NCI-H82 treated with DMSO at 0.1 percent for 48 hours (cell line): ENCODE results near the gene LHFPL6.

Experiments
- DNase-seq: peaks from one replicate; lab custom pipeline; 2025; ENCODE audit not compliant: unreplicated experiment; lab: John Stamatoyannopoulos, UW

The LHFPL6 gene

GRCh38 chr13:39596176-39596575, 6.8 kb downstream of the LHFPL6 start:
- no peak for DNase-seq

GRCh38 chr13:39590466-39591036, 12.4 kb downstream of the LHFPL6 start:
- no peak for DNase-seq

GRCh38 chr13:39588384-39588783, 14.6 kb downstream of the LHFPL6 start:
- no peak for DNase-seq

DNA sequence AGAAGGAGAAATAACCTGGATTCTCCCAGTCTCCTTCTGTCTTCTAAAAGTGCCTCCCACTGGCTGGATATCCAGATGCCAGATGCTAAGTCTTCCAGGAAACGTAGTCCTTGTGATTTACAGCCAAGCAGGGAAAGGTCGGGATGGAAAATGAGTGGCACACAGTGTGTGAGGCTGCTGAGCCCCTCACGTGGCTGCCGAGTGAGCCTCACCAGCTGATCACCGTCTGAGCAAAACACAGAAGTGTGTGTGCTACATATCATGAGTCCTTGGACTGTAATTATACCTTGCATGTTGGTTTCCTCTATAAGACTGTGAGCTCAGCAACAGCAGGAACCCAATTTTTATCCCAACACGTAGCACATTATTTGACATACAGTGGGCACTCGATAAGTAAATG, 15.1 kb downstream of the LHFPL6 start:
- no peak for DNase-seq

GRCh38 chr13:39586958-39587605, 15.9 kb downstream of the LHFPL6 start:
- no peak for DNase-seq

DNA sequence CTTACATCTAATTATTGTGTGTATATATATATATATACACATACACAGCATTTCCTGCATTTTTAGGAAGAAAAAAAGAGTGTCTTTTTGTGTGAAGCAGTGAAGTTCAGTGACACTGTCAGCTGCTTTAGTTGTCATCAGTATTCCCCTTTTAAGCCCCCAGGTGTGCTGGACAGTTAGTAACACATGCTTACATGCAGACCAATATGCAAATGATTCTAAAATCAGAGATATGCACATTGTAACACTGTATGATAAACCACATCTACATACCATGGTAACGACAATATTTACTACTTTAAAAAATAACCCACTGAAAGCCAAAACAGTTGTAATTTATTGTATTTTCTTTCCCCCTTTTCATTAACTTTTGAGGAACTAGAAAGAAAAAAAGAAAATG, 16.8 kb downstream of the LHFPL6 start:
- no peak for DNase-seq

DNA sequence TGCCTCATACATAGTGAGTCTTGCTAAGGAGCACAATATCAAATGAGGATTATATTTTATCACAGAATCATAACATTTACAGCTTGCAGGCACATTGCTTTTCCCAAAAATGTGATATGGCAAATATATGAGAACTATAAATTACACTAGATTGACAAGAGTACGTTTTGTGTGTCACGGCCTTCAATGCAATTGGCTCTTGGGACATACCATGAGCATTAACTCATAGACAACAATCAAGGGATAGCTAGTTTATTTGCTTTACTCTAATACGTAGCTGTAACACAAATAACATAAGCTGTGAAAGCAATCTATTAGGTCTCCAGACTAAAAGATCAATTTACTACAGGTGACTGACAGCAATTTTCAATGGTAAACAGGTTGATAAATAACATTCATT, 17.8 kb downstream of the LHFPL6 start:
- DNase-seq: no peak

- no peak for DNase-seq
These were observed 22.0 kb downstream of the LHFPL6 start for GRCh38 chr13:39580881-39581575.

DNA sequence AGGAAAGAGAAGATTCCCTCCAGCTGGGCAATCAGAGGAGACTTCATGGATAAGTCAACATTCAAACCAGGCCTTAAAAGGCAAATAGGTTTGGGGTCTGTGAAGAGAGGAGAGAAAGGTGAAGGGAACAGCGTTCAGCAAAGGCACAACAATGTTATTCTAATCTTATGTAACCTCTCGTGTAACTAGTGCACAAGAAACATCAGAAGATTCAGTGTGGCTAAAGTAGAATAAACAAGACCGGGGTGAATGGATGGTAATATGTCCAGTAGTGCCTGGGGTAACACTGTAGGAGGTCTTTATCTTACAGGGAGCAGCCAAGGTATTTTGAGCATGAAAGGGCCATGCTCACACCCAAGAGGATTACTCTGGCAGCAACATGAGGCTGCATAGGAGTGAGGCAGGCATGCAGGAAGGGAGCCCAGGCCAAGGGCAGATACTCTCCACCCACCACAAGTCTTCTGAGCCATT, 24.1 kb downstream of the LHFPL6 start:
- DNase-seq: no peak

DNA sequence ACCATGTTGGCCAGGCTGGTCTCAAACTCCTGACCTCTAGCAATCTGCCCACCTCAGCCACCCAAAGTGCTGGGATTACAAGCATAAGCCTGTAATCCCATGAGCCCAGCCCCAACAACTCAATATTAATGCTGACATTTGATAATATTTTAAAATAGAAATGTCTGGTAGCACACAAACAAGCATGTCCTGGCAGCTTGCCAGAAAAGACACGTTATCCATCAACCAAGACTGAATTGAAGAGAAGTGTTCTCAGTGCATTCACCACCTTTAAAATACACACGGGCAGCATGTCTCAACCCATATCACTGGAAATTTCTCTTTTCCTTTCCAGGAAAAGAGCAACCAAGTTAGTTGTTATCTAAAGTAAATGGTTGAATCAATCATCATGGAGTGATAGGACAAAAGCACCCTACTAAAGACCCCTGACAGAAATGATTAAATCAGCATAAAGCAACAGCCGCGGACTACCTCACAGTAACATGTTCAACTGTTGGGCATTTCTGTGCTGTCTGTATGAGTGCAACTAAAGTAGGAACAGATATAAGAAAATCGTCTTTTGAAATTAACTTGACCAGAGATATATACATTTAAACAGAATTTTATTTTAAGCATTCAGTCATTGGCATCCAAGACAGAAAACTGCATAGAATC, 25.0 kb downstream of the LHFPL6 start:
- no peak for DNase-seq

- peak; percentile 18 for DNase-seq
These were observed 25.8 kb downstream of the LHFPL6 start for GRCh38 chr13:39577203-39577602.

DNA sequence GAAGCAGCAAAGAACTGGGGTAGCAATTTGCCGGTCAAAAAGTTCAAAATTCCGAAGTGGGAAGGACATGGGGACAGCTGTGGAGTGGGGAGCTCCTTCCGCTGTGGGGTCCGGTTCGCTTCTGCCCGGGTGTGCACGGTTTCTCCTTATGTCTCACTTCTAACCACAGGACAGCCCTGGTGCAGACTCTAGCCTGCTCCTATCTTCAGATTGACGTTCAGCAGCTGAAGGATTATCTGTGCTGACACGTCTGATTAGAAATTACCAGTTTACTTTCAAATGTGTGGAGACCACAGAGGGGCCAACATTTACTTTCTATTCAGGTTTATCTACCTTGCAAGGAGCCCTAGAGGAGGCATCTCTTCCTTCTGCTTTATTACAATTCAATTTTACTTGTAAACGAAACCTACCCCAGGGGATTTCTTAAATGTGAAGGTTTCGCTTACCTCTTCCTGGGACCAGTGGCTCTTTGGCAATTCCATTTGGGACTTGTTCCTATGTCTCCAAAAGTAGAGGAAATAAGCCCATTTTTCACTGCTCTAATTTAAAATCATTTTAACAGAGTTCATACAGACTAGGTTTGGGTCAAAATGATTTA, 27.3 kb downstream of the LHFPL6 start:
- DNase-seq: no peak

DNA sequence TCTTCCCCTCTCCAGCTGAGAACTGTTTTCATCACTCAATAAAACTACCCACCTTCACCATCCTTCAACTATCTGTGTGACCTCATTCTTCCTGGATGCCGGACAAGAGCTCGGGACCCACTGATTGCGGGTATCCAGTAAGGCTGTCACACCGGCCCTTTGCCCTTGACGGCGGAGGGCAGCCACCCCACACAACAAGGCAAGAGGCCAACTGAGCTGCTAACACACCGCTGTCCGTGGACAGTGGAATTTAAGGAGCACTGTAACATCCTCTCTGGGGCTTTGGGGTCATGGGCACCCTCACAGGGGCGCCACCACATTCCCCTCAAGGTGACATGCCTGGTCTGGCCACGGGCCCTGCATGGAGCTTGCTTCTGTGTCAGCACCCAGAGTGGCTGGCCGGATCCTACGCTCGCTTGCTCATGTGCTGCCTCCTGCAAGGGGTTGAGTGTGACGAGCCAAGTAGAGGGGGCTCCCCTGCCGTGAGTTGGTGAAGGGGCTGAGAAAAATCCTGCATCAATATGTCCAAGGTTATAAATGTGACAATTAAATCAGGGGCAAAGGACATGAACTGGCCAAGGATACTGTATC, 31.4 kb downstream of the LHFPL6 start:
- no peak for DNase-seq

DNA sequence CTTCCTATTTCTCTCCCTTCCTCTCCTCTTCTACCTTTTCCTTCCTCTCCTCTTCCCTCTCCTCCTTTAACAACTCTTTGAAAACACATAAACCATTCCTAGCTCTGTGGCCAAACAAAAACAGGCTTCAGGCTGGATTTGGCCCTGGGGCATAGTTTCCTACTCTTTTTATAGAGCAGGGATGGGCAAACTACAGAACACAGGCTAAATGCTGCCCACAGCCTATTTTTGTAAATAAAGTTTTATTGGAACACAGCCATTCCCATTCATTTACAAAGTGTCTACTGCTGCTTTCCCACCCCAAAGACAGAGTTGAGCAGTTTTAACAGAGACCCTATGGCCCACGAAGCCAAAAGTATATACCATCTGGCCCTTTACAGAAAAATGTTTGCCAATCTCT, 35.4 kb downstream of the LHFPL6 start:
- no peak for DNase-seq

- DNase-seq: no peak
These were observed 36.6 kb downstream of the LHFPL6 start for GRCh38 chr13:39566216-39566869.

GRCh38 chr13:39565036-39565949, 37.7 kb downstream of the LHFPL6 start:
- no peak for DNase-seq

GRCh38 chr13:39563470-39563735, 39.6 kb downstream of the LHFPL6 start:
- DNase-seq: no peak

GRCh38 chr13:39561971-39562370, 41.0 kb downstream of the LHFPL6 start:
- no peak for DNase-seq

GRCh38 chr13:39559847-39560246, 43.1 kb downstream of the LHFPL6 start:
- DNase-seq: no peak
